HepG2 (cell line): ENCODE results near the gene ATP2B3. TPM values are rescaled to one million over a fixed set of nuclear protein-coding genes. Genes with fewer than 3 reads are reported as not detected.

ENCODE experiments used
- BCL6 ChIP-seq: IDR thresholded peaks from 2 replicates; pipeline ENCODE4 v1.6.1; 2016; ENCODE audit warnings: missing genetic modification reagents, missing compliant biosample characterization
- BRD4 ChIP-seq: sonication (generic); formaldehyde crosslinking; IDR thresholded peaks from 2 replicates; pipeline ENCODE4 v1.4.0; 2020; ENCODE audit warnings: missing genetic modification reagents
- GATAD1 ChIP-seq: IDR thresholded peaks from 2 replicates; pipeline ENCODE4 v1.6.1; 2016; ENCODE audit warnings: missing genetic modification reagents, missing compliant biosample characterization
- ISL2 ChIP-seq: sonication (generic); formaldehyde crosslinking; IDR thresholded peaks from 2 replicates; pipeline ENCODE4 v1.5.0; 2020; ENCODE audit warnings: missing genetic modification reagents
- KAT8 ChIP-seq: IDR thresholded peaks from 2 replicates; pipeline ENCODE4 v1.6.1; 2016; ENCODE audit warnings: missing genetic modification reagents, missing compliant biosample characterization
- KLF6 ChIP-seq: IDR thresholded peaks from 2 replicates; pipeline ENCODE4 v1.8.0; 2016; ENCODE audit warnings: missing biosample characterization, missing genetic modification reagents
- MLXIP ChIP-seq: sonication (generic); formaldehyde crosslinking; IDR thresholded peaks from 2 replicates; pipeline ENCODE4 v1.9.0; 2021; ENCODE audit warnings: missing genetic modification reagents, borderline replicate concordance
- MYC ChIP-seq: sonication (generic); formaldehyde crosslinking; IDR thresholded peaks from 2 replicates; pipeline ENCODE4 v1.9.0; 2021; ENCODE audit warnings: missing genetic modification reagents, borderline replicate concordance
- THYN1 ChIP-seq: sonication (generic); formaldehyde crosslinking; IDR thresholded peaks from 2 replicates; pipeline ENCODE4 v1.8.1; 2023; ENCODE audit warnings: low read depth, mild to moderate bottlenecking, moderate library complexity, missing genetic modification reagents, borderline replicate concordance
- ZBTB7B ChIP-seq: sonication (generic); formaldehyde crosslinking; IDR thresholded peaks from 2 replicates; pipeline ENCODE4 v1.4.0; 2020; ENCODE audit warnings: missing genetic modification reagents
- ZC3H4 ChIP-seq: sonication (generic); formaldehyde crosslinking; IDR thresholded peaks from 2 replicates; pipeline ENCODE4 v1.4.0; 2020; ENCODE audit warnings: missing genetic modification reagents, borderline replicate concordance
- ZNF280D ChIP-seq: sonication (generic); formaldehyde crosslinking; IDR thresholded peaks from 2 replicates; pipeline ENCODE4 v1.5.1; 2020; ENCODE audit warnings: mild to moderate bottlenecking, missing genetic modification reagents
- ZNF512 ChIP-seq: sonication (generic); formaldehyde crosslinking; IDR thresholded peaks from 2 replicates; pipeline ENCODE4 v1.4.0; 2020; ENCODE audit warnings: mild to moderate bottlenecking, missing genetic modification reagents
- ZNF574 ChIP-seq: sonication (generic); formaldehyde crosslinking; IDR thresholded peaks from 2 replicates; pipeline ENCODE4 v1.4.0; 2020; ENCODE audit warnings: missing genetic modification reagents
- ZNF740 ChIP-seq: sonication (generic); formaldehyde crosslinking; IDR thresholded peaks from 2 replicates; pipeline ENCODE4 v1.4.0; 2020; ENCODE audit warnings: missing genetic modification reagents
- ZNF746 ChIP-seq: sonication (generic); formaldehyde crosslinking; IDR thresholded peaks from 2 replicates; pipeline ENCODE4 v1.8.0; 2022; ENCODE audit warnings: mild to moderate bottlenecking, missing genetic modification reagents
- polyA plus RNA-seq, 8 experiments: library from polyadenylated mRNA; depleted of rRNA in 3 of 8; stranded (reverse) in 7 of 8; unstranded in 1 of 8; fragments of >200 nt; fragmentation: Illumina TruSeq in 4 of 8; extraction: Trizol in 4 of 8; gene quantifications; 2 replicates each; pipeline versions ENCODE4 v1.2.1 to v1.2.3, GENCODE V29; 2011 to 2016; ENCODE audit warnings: low read depth in 4 of 8, missing spikeins in 1 of 8, mixed read lengths in 1 of 8; ENCODE audit not compliant: insufficient read depth in 1 of 8
- total RNA-seq, 5 experiments: library from RNA; depleted of rRNA; stranded (reverse); fragments of >200 nt; fragmentation: Illumina TruSeq; extraction: Trizol; gene quantifications; 2 replicates each; pipeline ENCODE4 v1.2.3, GENCODE V29; 2016; ENCODE audit warnings: low read depth in 1 of 5

Gene ATP2B3
- total and polyA plus RNA-seq, 2 of the 13 experiments (the other 11 are each of a cell fraction or from before 2014, with no cell fraction given) = not detected

GRCh38 chrX:153626863-153627674, 109.6 kb downstream of the ATP2B3 start (continued):
- peak; percentile 20; the same call in 1 of the 2 replicates for TF ChIP-seq MLXIP (CRISPR knock-in tag)
- TF ChIP-seq ZNF574 (CRISPR knock-in tag) = 0 out of 2 replicates have a peak, but pooled peaks have one; percentile 23
- peak; percentile 36; the same call in 1 of the 2 replicates for TF ChIP-seq BCL6 (CRISPR knock-in tag)
- 0 out of 2 replicates have a peak, but pooled peaks have one; percentile 34 for TF ChIP-seq ISL2 (CRISPR knock-in tag)
- 0 out of 2 replicates have a peak, but pooled peaks have one; percentile 7 for TF ChIP-seq ZNF280D (CRISPR knock-in tag)
- 0 out of 2 replicates have a peak, but pooled peaks have one; percentile 28 for TF ChIP-seq ZNF740
- peak; percentile 32; the same call in 1 of the 2 replicates for TF ChIP-seq GATAD1 (CRISPR knock-in tag)
- TF ChIP-seq MYC (CRISPR knock-in tag) = peak; percentile 66
- 0 out of 2 replicates have a peak, but pooled peaks have one; percentile 4 for TF ChIP-seq KLF6 (CRISPR knock-in tag)
- TF ChIP-seq ZC3H4 (CRISPR knock-in tag) = peak; percentile 91
- peak; percentile 82; the same call in 1 of the 2 replicates for TF ChIP-seq ZNF746
- TF ChIP-seq BRD4 (CRISPR knock-in tag) = 0 out of 2 replicates have a peak, but pooled peaks have one; percentile 29
- TF ChIP-seq THYN1 (CRISPR knock-in tag) = no peak
- no peak for TF ChIP-seq ZNF512 (CRISPR knock-in tag)
- TF ChIP-seq KAT8 = peak; percentile 25; the same call in 1 of the 2 replicates
- TF ChIP-seq ZBTB7B = peak; percentile 72; the same call in 1 of the 2 replicates
